ENCODE results near the gene PLPP3.

DNA sequence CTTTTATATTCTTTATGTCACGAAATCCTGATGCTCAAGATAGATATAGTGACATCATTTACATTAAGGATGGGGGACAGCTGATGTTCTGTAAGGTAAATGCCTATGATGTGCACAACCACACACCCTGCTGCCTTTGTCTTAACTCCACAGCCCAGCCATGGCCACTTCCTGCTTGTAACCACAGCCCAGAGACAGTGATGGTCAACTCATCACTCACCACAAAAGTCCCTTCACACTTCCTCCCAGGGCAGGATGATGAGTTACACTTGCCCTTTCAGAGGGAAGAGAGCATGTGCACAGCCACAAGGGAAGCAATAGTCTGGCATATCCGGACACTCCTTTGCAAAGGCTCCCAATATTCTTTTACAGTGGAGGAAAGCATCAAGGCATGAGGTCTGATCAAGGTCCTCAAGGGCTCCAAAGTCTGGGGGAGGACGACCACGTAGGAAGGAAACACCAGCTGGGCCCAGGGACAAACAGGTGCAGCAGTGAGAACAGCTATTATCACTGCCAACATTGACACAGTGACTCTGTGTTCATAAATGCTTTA, 53.8 kb downstream of the PLPP3 start:
- TF ChIP-seq, protein P1, sequence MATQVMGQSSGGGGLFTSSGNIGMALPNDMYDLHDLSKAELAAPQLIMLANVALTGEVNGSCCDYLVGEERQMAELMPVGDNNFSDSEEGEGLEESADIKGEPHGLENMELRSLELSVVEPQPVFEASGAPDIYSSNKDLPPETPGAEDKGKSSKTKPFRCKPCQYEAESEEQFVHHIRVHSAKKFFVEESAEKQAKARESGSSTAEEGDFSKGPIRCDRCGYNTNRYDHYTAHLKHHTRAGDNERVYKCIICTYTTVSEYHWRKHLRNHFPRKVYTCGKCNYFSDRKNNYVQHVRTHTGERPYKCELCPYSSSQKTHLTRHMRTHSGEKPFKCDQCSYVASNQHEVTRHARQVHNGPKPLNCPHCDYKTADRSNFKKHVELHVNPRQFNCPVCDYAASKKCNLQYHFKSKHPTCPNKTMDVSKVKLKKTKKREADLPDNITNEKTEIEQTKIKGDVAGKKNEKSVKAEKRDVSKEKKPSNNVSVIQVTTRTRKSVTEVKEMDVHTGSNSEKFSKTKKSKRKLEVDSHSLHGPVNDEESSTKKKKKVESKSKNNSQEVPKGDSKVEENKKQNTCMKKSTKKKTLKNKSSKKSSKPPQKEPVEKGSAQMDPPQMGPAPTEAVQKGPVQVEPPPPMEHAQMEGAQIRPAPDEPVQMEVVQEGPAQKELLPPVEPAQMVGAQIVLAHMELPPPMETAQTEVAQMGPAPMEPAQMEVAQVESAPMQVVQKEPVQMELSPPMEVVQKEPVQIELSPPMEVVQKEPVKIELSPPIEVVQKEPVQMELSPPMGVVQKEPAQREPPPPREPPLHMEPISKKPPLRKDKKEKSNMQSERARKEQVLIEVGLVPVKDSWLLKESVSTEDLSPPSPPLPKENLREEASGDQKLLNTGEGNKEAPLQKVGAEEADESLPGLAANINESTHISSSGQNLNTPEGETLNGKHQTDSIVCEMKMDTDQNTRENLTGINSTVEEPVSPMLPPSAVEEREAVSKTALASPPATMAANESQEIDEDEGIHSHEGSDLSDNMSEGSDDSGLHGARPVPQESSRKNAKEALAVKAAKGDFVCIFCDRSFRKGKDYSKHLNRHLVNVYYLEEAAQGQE (IDR thresholded peaks at IDR 0.05; ENCODE audit: insufficient read depth in 1 of 2, low read depth in 2 of 2, low read length in 2 of 2), result no peak
- TF ChIP-seq TAF1 (IDR thresholded peaks at IDR 0.05; ENCODE audit: borderline replicate concordance, insufficient read depth, low read length), result no peak
- TF ChIP-seq POLR2AphosphoS5 (IDR thresholded peaks at IDR 0.05; ENCODE audit: low read depth, low read length), result no peak
- TF ChIP-seq SIN3A (IDR thresholded peaks at IDR 0.05; ENCODE audit: borderline replicate concordance, insufficient read depth, low read length), result no peak
- TF ChIP-seq FOXP2 (optimal IDR thresholded peaks at IDR 0.05; ENCODE audit: borderline replicate concordance, extremely low read depth, extremely low read length, insufficient read depth), result no peak

Data from PFSK-1 (cell line).